Measurements from ENCODE around the gene ERBB4.

Gene ERBB4

GRCh38 chr2:211875488-211875887 is 663.1 kb downstream of the ERBB4 start:
- FAIRE-seq, result no peak

GRCh38 chr2:211868996-211869533 is 669.5 kb downstream of the ERBB4 start:
- no peak for FAIRE-seq

GRCh38 chr2:211867845-211868451 is 670.7 kb downstream of the ERBB4 start:
- no peak for FAIRE-seq

GRCh38 chr2:211864328-211864727 is 674.3 kb downstream of the ERBB4 start:
- no peak for FAIRE-seq

- no peak for FAIRE-seq
Observed at GRCh38 chr2:211860224-211860623, 678.4 kb downstream of the ERBB4 start.

GRCh38 chr2:211854832-211855231 is 683.8 kb downstream of the ERBB4 start:
- no peak for FAIRE-seq

- no peak for FAIRE-seq
Observed at GRCh38 chr2:211846714-211847113, 691.9 kb downstream of the ERBB4 start.

GRCh38 chr2:211846036-211846400 is 692.6 kb downstream of the ERBB4 start:
- FAIRE-seq, result no peak

GRCh38 chr2:211845338-211846035 is 693.1 kb downstream of the ERBB4 start:
- FAIRE-seq, result no peak

- no peak for FAIRE-seq
Observed at GRCh38 chr2:211837706-211838105, 700.9 kb downstream of the ERBB4 start.

- FAIRE-seq, result no peak
Observed at GRCh38 chr2:211837206-211837605, 701.4 kb downstream of the ERBB4 start.

GRCh38 chr2:211836409-211836808 is 702.2 kb downstream of the ERBB4 start:
- no peak for FAIRE-seq

GRCh38 chr2:211835695-211836094 is 702.9 kb downstream of the ERBB4 start:
- no peak for FAIRE-seq

GRCh38 chr2:211833582-211834279 is 704.9 kb downstream of the ERBB4 start:
- FAIRE-seq, result no peak

- no peak for FAIRE-seq
Observed at GRCh38 chr2:211829725-211830124, 708.9 kb downstream of the ERBB4 start.

GRCh38 chr2:211823886-211824479 is 714.6 kb downstream of the ERBB4 start:
- FAIRE-seq, result no peak

GRCh38 chr2:211822686-211823335 is 715.8 kb downstream of the ERBB4 start:
- no peak for FAIRE-seq

- FAIRE-seq, result no peak
Observed at GRCh38 chr2:211816754-211817153, 721.8 kb downstream of the ERBB4 start.

GRCh38 chr2:211812587-211812986 is 726.0 kb downstream of the ERBB4 start:
- no peak for FAIRE-seq

- FAIRE-seq, result no peak
Observed at GRCh38 chr2:211802666-211803065, 735.9 kb downstream of the ERBB4 start.

- no peak for FAIRE-seq
Observed at GRCh38 chr2:211800001-211800400, 738.6 kb downstream of the ERBB4 start.

- no peak for FAIRE-seq
Observed at GRCh38 chr2:211798868-211799267, 739.7 kb downstream of the ERBB4 start.

- no peak for FAIRE-seq
Observed at GRCh38 chr2:211793690-211794089, 744.9 kb downstream of the ERBB4 start.
